Duodenal mucosa (tissue), 2 donors: Measurements from ENCODE around the gene ARHGDIA.

Experiments
- H3K27ac ChIP-seq: one replicate; pipeline ENCODE4 v1.7.0; 2013; ENCODE audit warnings: low read depth, low read length
- H3K27me3 ChIP-seq, 2 donors: one replicate each; pipeline ENCODE4 v1.7.0; 2013; ENCODE audit warnings: low read length in 2 of 2, control low read depth in 1 of 2; ENCODE audit not compliant: insufficient read depth in 2 of 2, control insufficient read depth in 1 of 2
- H3K36me3 ChIP-seq, 2 donors: one replicate each; pipeline ENCODE4 v1.7.0; 2013; ENCODE audit warnings: low read length in 2 of 2, control low read depth in 1 of 2; ENCODE audit not compliant: insufficient read depth in 2 of 2, control insufficient read depth in 1 of 2
- H3K4me1 ChIP-seq, 2 donors: one replicate each; pipeline ENCODE4 v1.7.0; 2013; ENCODE audit warnings: low read length in 2 of 2, control low read depth in 1 of 2; ENCODE audit not compliant: insufficient read depth in 2 of 2, control insufficient read depth in 1 of 2
- H3K4me3 ChIP-seq, 2 donors: one replicate each; pipeline ENCODE4 v1.7.0; 2013; ENCODE audit warnings: low read length in 2 of 2, low read depth in 1 of 2
- H3K9ac ChIP-seq, 2 donors: one replicate each; pipeline ENCODE4 v1.7.0; 2013; ENCODE audit warnings: low read length in 2 of 2, low read depth in 1 of 2
- H3K9me3 ChIP-seq, 2 donors: one replicate each; pipeline ENCODE4 v1.7.0; 2013; ENCODE audit warnings: low read length in 2 of 2, control low read depth in 1 of 2; ENCODE audit not compliant: control insufficient read depth in 1 of 2

Gene ARHGDIA

GRCh38 chr17:81871387-81872230, 472 bp upstream of the ARHGDIA start:
- H3K27ac ChIP-seq, result peak overlapping the region; percentile 93
- peaks cover 35 to 42% of the 10 kb centered on the region in 2 donors for H3K4me1 ChIP-seq

GRCh38 chr17:81870131-81870980, 781 bp downstream of the ARHGDIA start:
- H3K27me3 ChIP-seq, result no peaks in the 10 kb centered on the region
- no peaks in the 10 kb centered on the region for H3K9me3 ChIP-seq
- peak overlapping the region; percentile 93 for H3K27ac ChIP-seq
- H3K4me1 ChIP-seq, result peaks cover 45 to 55% of the 10 kb centered on the region in 2 donors
- peaks cover 14 to 20% of the 10 kb centered on the region in 2 donors for H3K36me3 ChIP-seq
- peak overlapping the region; percentile 81 to 89 for H3K4me3 ChIP-seq
- peak overlapping the region; percentile 89 to 97 for H3K9ac ChIP-seq

More at GRCh38 chr17:81871387-81872230, 472 bp upstream of the ARHGDIA start:
- no peaks in the 10 kb centered on the region for H3K9me3 ChIP-seq
- H3K9ac ChIP-seq, result peak overlapping the region; percentile 82 to 95
- peaks cover 14 to 20% of the 10 kb centered on the region in 2 donors for H3K36me3 ChIP-seq
- H3K4me3 ChIP-seq, result peak overlapping the region; percentile 87 to 94
- no peaks in the 10 kb centered on the region for H3K27me3 ChIP-seq

GRCh38 chr17:81869221-81870130, 1.7 kb downstream of the ARHGDIA start:
- peaks cover 54 to 64% of the 10 kb centered on the region in 2 donors for H3K4me1 ChIP-seq
- peak overlapping the region; percentile 93 for H3K27ac ChIP-seq
- peak overlapping the region; percentile 89 to 97 for H3K9ac ChIP-seq
- H3K9me3 ChIP-seq, result no peaks in the 10 kb centered on the region
- H3K27me3 ChIP-seq, result no peaks in the 10 kb centered on the region
- H3K36me3 ChIP-seq, result peaks cover 14 to 21% of the 10 kb centered on the region in 2 donors
- H3K4me3 ChIP-seq, result peak overlapping the region; percentile 81 to 89

GRCh38 chr17:81868674-81869220, 2.4 kb downstream of the ARHGDIA start:
- peak overlapping the region; percentile 67 for H3K27ac ChIP-seq
- H3K9ac ChIP-seq, result peak overlapping the region in 1 of 2 donors; percentile 89
- peaks cover 17 to 25% of the 10 kb centered on the region in 2 donors for H3K36me3 ChIP-seq
- no peaks in the 10 kb centered on the region for H3K9me3 ChIP-seq
- peak overlapping the region; percentile 1 to 89 for H3K4me3 ChIP-seq
- peaks cover 61 to 71% of the 10 kb centered on the region in 2 donors for H3K4me1 ChIP-seq
- no peaks in the 10 kb centered on the region for H3K27me3 ChIP-seq

GRCh38 chr17:81867991-81868673, 3.0 kb downstream of the ARHGDIA start:
- peak overlapping the region in 1 of 2 donors; percentile 16 for H3K4me3 ChIP-seq
- peaks cover 68 to 77% of the 10 kb centered on the region in 2 donors for H3K4me1 ChIP-seq
- no peaks in the 10 kb centered on the region for H3K9me3 ChIP-seq
- peak overlapping the region; percentile 67 for H3K27ac ChIP-seq
- no peaks in the 10 kb centered on the region for H3K27me3 ChIP-seq
- H3K9ac ChIP-seq, result peak overlapping the region; percentile 35 to 81
- peaks cover 17 to 27% of the 10 kb centered on the region in 2 donors for H3K36me3 ChIP-seq

GRCh38 chr17:81867170-81867990, 3.8 kb downstream of the ARHGDIA start:
- peaks cover 74 to 82% of the 10 kb centered on the region in 2 donors for H3K4me1 ChIP-seq
- peak overlapping the region; percentile 35 to 81 for H3K9ac ChIP-seq
- H3K27ac ChIP-seq, result peak overlapping the region; percentile 74
- H3K9me3 ChIP-seq, result no peaks in the 10 kb centered on the region
- H3K4me3 ChIP-seq, result peak overlapping the region in 1 of 2 donors; percentile 16
- peaks cover 17 to 29% of the 10 kb centered on the region in 2 donors for H3K36me3 ChIP-seq
- no peaks in the 10 kb centered on the region for H3K27me3 ChIP-seq

GRCh38 chr17:81866440-81867169, 4.5 kb downstream of the ARHGDIA start:
- Histone ChIP-seq H3K9me3 (no peaks in the 10 kb centered on the region), H3K27ac (peak overlapping the region; percentile 74), H3K36me3 (peaks cover 17 to 29% of the 10 kb centered on the region in 2 donors), H3K4me3 (peak overlapping the region; percentile 13 to 21), H3K4me1 (peaks cover 74 to 84% of the 10 kb centered on the region in 2 donors), H3K9ac (peak overlapping the region; percentile 35 to 81), H3K27me3 (no peaks in the 10 kb centered on the region)
